Osteocyte (in vitro differentiated cells): ENCODE measurements around the gene CARMIL1. TPM values are rescaled to one million over a fixed set of nuclear protein-coding genes. Genes with fewer than 3 reads are reported as not detected.

Experiments used
- DNase-seq: peaks from one replicate; pipeline ENCODE4 v3.0.0; 2021; ENCODE audit warnings: mixed read lengths; ENCODE audit not compliant: unreplicated experiment; ENCODE audit errors: extremely low spot score
- H3K27ac Mint-ChIP-seq: one replicate; pipeline ENCODE4 v1.8.0; 2021; ENCODE audit warnings: mild to moderate bottlenecking, mixed read lengths; ENCODE audit not compliant: unreplicated experiment
- H3K27me3 Mint-ChIP-seq: one replicate; pipeline ENCODE4 v1.8.0; 2021; ENCODE audit warnings: mixed read lengths; ENCODE audit not compliant: unreplicated experiment
- H3K36me3 Mint-ChIP-seq: one replicate; pipeline ENCODE4 v1.8.0; 2021; ENCODE audit warnings: mixed read lengths; ENCODE audit not compliant: unreplicated experiment
- H3K4me1 Mint-ChIP-seq: one replicate; pipeline ENCODE4 v1.8.0; 2021; ENCODE audit warnings: mixed read lengths; ENCODE audit not compliant: unreplicated experiment
- H3K4me3 Mint-ChIP-seq: one replicate; pipeline ENCODE4 v1.8.0; 2021; ENCODE audit warnings: mild to moderate bottlenecking, moderate library complexity, mixed read lengths; ENCODE audit not compliant: unreplicated experiment
- H3K9me3 Mint-ChIP-seq: one replicate; pipeline ENCODE4 v1.8.0; 2021; ENCODE audit warnings: mixed read lengths; ENCODE audit not compliant: unreplicated experiment
- total RNA-seq: library from RNA; stranded (reverse); gene quantifications from 2 replicates; pipeline ENCODE4 v1.2.1, GENCODE V29; 2021
- TF ChIP-seq, protein P1 (sequence below): fragments of 200-600 bp; sonication (generic); IDR thresholded peaks from 2 replicates; pipeline ENCODE4 v1.5.0; 2021; ENCODE audit warnings: antibody characterized with exemption, mild to moderate bottlenecking, moderate library complexity

Gene CARMIL1
- total RNA-seq, 1 donor from 2014 or later = 14.9 TPM

DNA sequence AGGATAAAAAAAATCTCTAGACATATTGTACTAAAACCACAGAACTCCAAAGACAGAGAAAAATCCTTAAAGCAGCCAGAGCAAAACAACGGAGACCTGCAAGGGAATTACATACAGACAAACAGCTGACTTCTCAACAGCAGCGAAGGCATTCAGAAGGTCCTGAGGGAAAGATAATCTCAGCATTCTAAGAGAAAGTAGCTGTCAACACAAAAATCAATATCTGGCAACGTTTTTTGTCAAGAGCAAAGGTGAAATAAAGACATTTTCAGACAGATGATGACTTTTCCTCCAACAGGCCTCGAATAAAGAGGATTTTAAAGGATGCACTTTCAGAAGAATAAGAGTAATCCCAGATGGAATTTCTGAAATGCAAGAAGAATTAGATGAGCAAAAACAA is 366.7 kb downstream of the CARMIL1 start:
- no peak for DNase-seq
- H3K4me3 Mint-ChIP-seq = no peak overlapping the region
- H3K4me1 Mint-ChIP-seq = no peaks in the 10 kb centered on the region
- peaks cover 71% of the 10 kb centered on the region for H3K27me3 Mint-ChIP-seq
- TF ChIP-seq, protein P1, sequence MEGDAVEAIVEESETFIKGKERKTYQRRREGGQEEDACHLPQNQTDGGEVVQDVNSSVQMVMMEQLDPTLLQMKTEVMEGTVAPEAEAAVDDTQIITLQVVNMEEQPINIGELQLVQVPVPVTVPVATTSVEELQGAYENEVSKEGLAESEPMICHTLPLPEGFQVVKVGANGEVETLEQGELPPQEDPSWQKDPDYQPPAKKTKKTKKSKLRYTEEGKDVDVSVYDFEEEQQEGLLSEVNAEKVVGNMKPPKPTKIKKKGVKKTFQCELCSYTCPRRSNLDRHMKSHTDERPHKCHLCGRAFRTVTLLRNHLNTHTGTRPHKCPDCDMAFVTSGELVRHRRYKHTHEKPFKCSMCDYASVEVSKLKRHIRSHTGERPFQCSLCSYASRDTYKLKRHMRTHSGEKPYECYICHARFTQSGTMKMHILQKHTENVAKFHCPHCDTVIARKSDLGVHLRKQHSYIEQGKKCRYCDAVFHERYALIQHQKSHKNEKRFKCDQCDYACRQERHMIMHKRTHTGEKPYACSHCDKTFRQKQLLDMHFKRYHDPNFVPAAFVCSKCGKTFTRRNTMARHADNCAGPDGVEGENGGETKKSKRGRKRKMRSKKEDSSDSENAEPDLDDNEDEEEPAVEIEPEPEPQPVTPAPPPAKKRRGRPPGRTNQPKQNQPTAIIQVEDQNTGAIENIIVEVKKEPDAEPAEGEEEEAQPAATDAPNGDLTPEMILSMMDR = no peak
- H3K36me3 Mint-ChIP-seq = no peaks in the 10 kb centered on the region
- no peaks in the 10 kb centered on the region for H3K9me3 Mint-ChIP-seq
- H3K27ac Mint-ChIP-seq = no peak overlapping the region

DNA sequence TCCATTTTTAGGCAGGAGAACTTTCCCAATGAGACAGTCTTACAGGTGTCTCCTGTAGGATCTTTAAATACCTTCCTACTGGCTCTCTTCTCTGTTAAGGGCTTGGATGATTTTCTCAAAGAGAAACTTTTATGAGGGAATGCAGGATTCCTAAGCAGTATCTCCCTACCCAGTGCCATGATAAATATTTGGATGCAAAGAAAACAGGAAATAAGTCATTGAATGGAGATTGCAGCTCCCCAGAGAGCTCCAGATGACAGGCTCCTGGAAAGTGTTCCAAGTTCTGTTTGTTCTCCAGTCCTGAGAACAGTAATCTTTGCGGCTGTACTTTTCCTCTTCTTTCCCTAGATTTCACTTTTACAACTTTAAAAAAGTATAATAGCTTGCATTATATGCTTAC is 370.4 kb downstream of the CARMIL1 start:
- no peak overlapping the region for H3K4me3 Mint-ChIP-seq
- H3K27me3 Mint-ChIP-seq = peaks cover 61% of the 10 kb centered on the region
- DNase-seq = no peak
- TF ChIP-seq, protein P1 = no peak
- no peaks in the 10 kb centered on the region for H3K9me3 Mint-ChIP-seq
- no peak overlapping the region for H3K27ac Mint-ChIP-seq
- H3K4me1 Mint-ChIP-seq = no peaks in the 10 kb centered on the region
- no peaks in the 10 kb centered on the region for H3K36me3 Mint-ChIP-seq

- TF ChIP-seq, protein P1 = no peak
- DNase-seq = peak; percentile 89
- H3K9me3 Mint-ChIP-seq = no peaks in the 10 kb centered on the region
- H3K27ac Mint-ChIP-seq = no peak within 1 kb of the TSS
- H3K4me1 Mint-ChIP-seq = no peaks in the 10 kb centered on the region
- H3K36me3 Mint-ChIP-seq = no peaks in the 10 kb centered on the region
- peaks cover 42% of the 10 kb centered on the region for H3K27me3 Mint-ChIP-seq
- H3K4me3 Mint-ChIP-seq = peak within 1 kb of the TSS; percentile 11
Measured at GRCh38 chr6:25652007-25652515, 372.9 kb downstream of the CARMIL1 start, which contains the start of gene SCGN. Gene SCGN, plus strand, starts transcription at chr6:25652215. Its CDS starts 189 bp downstream, at chr6:25652404.

DNA sequence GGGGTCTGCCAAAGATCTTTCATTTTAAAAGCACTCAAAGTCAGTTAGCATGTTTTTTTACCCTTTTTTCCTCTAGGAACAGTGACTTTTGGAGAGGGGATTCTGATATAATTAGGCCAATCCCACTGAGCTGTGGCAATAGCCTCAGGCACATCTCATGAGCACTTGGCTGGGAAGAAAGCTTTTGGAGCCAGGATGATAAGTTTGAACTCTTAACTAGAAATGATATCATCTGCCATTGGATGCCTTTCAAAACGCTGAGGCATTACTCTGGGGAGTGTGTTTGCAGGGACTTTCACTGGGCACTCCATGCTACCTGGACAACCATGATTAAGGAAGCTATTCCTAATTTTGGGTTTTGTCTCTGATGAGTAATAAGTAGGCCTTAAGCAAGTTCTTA is 376.5 kb downstream of the CARMIL1 start:
- no peaks in the 10 kb centered on the region for H3K36me3 Mint-ChIP-seq
- H3K4me1 Mint-ChIP-seq = no peaks in the 10 kb centered on the region
- H3K4me3 Mint-ChIP-seq = no peak overlapping the region
- H3K27ac Mint-ChIP-seq = no peak overlapping the region
- H3K9me3 Mint-ChIP-seq = no peaks in the 10 kb centered on the region
- H3K27me3 Mint-ChIP-seq = peaks cover 22% of the 10 kb centered on the region
- no peak for DNase-seq
- TF ChIP-seq, protein P1 = no peak

DNA sequence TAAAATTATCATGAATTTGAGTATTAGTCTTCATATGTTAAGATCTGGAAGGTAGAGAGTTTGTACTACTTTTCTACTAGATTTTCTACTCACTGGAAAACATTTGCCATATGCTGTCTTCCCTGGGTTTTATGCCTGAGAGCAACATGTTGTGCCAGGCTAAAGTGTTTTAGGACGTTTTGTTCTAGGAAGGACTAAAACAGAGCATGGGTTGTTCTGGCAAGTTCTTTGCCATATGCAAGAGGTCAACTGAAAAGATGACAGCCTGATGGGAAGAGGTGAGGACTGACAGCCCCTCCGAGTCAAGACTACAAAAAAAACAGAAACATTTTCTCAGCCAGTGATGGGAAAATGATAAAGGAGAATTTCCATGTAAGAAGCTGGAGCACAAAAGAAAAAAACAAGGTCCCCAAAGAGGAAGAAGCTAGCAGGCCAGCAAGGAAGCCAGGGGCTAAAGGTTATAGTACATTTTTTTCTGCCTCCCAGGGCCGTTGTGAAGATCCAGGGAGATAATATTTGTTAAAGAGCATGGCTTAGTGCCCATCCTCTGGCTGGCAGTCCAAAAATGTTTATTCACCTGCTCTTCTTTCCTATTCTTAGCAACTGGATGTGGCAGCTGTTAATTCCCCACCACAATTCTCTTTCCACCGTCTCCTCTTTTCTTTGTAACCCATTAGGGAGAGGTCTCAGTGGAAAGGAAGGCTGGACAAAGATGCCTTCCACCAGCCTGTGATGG is 380.6 kb downstream of the CARMIL1 start:
- no peak for DNase-seq
- no peaks in the 10 kb centered on the region for H3K36me3 Mint-ChIP-seq
- peaks cover 12% of the 10 kb centered on the region for H3K27me3 Mint-ChIP-seq
- no peaks in the 10 kb centered on the region for H3K4me1 Mint-ChIP-seq
- no peak overlapping the region for H3K27ac Mint-ChIP-seq
- TF ChIP-seq, protein P1 = no peak
- H3K4me3 Mint-ChIP-seq = no peak overlapping the region
- no peaks in the 10 kb centered on the region for H3K9me3 Mint-ChIP-seq
